ENCODE results near the gene WFIKKN1.

WFIKKN1 gene

GRCh38 chr16:682493-683395 is 52.0 kb downstream of the WFIKKN1 start:
- in situ Hi-C loops (cut with HindIII; ENCODE audit: low sequenced_read_pairs): no loop called here

GRCh38 chr16:683396-684070 is 52.7 kb downstream of the WFIKKN1 start:
- in situ Hi-C loops (cut with HindIII; ENCODE audit: low sequenced_read_pairs): no loop called here

Data from DLD1 (cell line).